Measurements from ENCODE around the gene ZBTB7C.

ZBTB7C gene

DNA sequence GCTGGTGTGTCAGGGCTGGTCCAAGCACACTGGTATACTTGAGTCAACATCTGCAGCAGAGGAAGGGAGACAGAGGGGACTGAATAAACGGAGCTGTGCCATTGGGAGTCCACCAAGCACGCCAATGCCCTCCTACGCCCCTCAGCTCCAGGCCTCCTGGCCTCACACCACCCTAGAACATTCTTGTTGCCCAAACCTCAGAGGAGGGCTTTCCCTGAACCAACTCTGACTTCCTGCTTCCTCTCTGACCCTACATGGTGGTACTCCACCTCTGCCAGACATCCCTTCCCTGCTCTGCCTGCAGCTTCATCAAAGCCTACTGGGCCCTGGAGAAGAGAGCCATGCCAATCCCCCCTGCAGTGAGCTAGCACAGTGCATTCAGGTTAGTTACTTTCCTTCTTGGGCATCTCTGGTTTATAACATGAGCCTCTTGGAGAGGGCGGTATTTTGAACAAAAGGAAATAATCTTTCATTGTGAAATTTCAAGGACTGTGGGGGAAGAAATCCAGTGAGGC is 54.4 kb downstream of the ZBTB7C start:
- no peak for DNase-seq (ENCODE audit: low spot score)

- no peak for DNase-seq (ENCODE audit: low spot score)
These were observed 57.0 kb downstream of the ZBTB7C start for GRCh38 chr18:48352051-48352755.

- DNase-seq (ENCODE audit: low spot score) = no peak
These were observed 57.8 kb downstream of the ZBTB7C start for GRCh38 chr18:48351216-48352050.

GRCh38 chr18:48348739-48349138 is 60.4 kb downstream of the ZBTB7C start:
- DNase-seq (ENCODE audit: low spot score) = no peak

- DNase-seq (ENCODE audit: low spot score) = no peak
These were observed 61.3 kb downstream of the ZBTB7C start for GRCh38 chr18:48347756-48348326.

DNA sequence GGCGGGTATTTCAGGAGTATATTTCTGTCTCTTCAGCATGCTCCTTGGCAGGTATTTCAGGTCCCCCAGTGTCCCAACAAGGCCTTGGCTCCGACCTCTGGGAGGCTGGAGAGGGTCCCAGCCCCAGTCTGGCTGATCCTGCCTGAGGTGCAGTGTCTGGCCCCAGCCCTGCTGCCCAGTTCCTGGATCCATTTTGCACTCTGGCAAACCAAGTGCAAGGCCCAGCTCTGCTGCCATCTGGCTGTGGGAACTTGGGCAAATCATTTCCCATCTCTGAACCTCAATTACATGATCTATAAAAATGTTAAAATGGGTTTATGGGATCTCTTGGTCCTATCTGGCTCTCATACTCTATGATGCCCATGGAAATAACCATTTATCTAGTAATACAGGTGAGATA is 63.6 kb downstream of the ZBTB7C start:
- no peak for DNase-seq (ENCODE audit: low spot score)

GRCh38 chr18:48342581-48342980 is 66.6 kb downstream of the ZBTB7C start:
- no peak for DNase-seq (ENCODE audit: low spot score)

DNA sequence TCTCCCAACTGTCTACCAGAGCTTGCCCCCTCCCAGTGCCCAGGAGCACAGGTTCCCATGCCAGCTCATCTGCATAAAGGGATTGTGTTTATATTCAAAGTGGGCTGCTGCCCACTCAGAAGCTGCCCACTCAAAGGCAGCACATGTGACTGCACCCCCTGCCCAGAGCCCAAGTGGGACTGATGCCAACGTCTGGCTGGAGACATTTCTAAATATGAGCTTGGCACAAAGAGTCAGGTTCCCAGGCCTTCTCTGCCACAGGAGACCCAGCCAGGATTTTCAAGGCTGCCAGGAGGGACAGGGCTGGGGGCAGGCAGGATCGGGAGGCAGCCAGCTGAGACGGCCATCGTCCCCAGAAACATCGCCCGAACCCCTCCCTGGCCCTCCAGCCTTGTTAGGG is 67.1 kb downstream of the ZBTB7C start:
- DNase-seq (ENCODE audit: low spot score) = no peak

GRCh38 chr18:48340560-48340959 is 68.6 kb downstream of the ZBTB7C start:
- no peak for DNase-seq (ENCODE audit: low spot score)

- no peak for DNase-seq (ENCODE audit: low spot score)
These were observed 69.5 kb downstream of the ZBTB7C start for GRCh38 chr18:48339692-48340091.

DNA sequence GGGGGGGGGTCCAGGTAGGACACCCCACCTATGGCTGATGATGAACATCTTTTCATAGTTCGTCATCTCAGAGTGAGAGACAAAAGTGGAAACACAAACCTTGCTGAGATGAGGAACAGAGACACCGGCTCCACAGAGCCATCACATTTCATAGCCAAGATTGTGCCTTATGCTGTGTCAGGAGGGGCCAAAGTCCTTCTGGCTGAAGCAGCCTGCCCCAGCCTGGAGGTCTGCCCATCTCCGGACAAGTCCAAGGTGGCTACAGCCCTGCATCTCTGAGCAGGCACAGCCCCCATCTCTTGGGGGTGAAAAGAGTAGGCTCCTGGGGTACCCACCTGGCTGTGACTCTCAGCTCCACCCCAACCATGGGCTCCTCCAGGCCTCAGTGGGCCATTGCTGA is 70.3 kb downstream of the ZBTB7C start:
- no peak for DNase-seq (ENCODE audit: low spot score)

GRCh38 chr18:48337053-48337452 is 72.1 kb downstream of the ZBTB7C start:
- DNase-seq (ENCODE audit: low spot score) = no peak

DNA sequence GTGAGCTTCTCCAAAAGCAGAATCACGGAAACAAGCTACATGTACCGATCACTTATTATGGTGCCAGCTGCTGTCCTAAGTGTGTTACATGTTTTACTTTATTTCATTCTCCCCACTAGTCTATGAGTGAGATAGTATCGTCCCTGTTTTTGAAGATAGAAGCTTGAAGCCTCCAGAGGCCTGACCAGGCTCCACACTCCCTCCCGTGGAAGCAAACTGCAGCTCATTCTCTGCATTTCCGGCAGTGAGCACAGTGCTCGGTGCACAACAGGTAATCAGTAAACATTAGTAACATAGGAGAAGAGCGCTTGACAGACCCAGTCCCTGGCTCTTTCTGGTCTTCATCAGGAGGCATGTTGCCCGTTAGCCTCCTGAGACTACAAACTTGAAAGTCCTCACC is 72.9 kb downstream of the ZBTB7C start:
- DNase-seq (ENCODE audit: low spot score) = no peak

GRCh38 chr18:48335829-48336228 is 73.4 kb downstream of the ZBTB7C start:
- no peak for DNase-seq (ENCODE audit: low spot score)

- no peak for DNase-seq (ENCODE audit: low spot score)
These were observed 74.3 kb downstream of the ZBTB7C start for GRCh38 chr18:48334845-48335244.

GRCh38 chr18:48333563-48333962 is 75.6 kb downstream of the ZBTB7C start:
- no peak for DNase-seq (ENCODE audit: low spot score)

DNA sequence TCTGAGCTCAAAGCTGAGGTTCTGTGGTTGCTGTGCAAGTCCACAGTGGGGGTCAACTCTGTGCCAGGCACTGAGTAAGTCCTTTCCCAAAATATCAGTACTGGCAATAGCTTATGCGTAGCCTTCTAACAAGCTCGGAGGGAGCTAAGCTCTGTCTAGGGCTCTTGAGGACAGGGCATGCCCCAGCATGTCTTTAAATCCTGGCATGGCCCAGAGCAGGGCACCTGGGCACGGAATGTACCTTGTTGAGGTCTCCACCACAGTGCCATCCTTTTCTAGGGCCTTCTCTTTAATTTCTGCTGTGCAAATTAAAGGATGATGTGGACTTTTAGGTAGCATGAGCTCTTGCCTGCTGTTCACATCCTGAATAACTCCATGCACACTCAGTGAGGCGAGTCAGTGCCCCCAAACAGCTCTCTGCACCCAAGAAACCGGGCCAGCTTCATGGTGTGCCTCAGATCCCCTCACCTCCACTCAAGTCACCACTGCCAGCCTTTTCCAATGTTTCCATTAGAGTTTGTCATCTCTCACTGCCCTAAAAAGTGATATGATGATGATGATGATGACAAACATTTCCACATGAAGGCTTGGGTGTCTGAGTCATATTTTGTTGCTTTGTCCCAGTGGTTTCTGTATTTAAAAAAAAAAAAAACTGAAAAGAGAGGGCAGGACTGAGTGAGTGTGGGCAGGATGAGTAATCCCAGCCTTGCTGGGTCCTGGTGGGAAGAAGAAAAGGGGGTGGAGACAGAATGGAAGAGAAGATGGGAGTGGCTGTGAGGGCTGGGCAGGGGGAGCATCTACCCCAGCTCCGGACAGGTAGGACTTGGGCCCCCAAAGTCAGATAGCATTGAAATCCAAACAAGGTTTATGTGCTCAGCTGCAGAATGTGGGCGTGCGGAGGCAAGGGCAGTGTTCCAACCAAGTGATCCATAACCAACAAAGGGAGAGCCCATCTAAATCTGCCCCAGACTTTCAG is 78.9 kb downstream of the ZBTB7C start:
- no peak for DNase-seq (ENCODE audit: low spot score)

DNA sequence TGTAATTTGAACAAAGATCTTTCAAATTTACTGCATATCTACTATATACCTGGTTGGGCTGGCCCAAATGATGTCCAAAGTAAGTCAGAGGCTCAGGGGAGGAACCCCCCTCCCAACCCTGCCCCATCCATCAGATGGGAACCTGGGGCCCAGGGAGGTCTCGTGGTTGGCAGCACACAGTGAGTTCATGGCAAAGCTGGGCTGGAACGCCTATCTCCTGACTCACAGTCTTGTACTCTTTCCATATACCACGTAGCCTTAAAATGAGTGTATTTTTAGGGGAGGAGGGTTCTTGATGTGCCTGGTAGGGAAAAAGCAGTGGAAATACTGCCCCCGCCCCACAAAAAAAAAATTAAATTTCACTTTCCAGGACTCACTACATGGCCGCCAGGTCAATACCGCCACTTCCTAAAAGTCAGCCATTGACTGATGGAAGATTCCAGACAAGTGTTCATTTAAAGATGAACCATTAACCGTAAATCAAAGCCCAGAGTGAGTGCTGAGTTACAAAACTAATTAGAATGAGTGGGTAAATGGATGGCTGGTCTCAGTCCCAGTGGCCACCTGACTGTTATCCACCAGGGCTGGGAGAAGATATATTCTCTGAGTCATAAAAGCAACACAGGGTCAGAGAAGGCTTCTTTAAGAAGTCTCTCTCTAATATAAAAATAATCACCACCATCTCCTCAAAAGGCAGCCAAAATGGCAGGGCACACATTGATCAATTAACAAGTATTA is 80.5 kb downstream of the ZBTB7C start:
- DNase-seq (ENCODE audit: low spot score) = no peak

- no peak for DNase-seq (ENCODE audit: low spot score)
These were observed 82.1 kb downstream of the ZBTB7C start for GRCh38 chr18:48326901-48327675.

- DNase-seq (ENCODE audit: low spot score) = no peak
These were observed 84.0 kb downstream of the ZBTB7C start for GRCh38 chr18:48325115-48325665.

All from ecto neural progenitor cell (in vitro differentiated cells).